Stimulated activated CD8-positive, alpha-beta memory T cell treated with anti-CD3 and anti-CD28 coated beads, Interleukin-7, amount 100 ng/mL, for 48 hours (primary cell): ENCODE measurements around the gene MAP2K6.

Experiments
- DNase-seq, 2 donors: peaks; one replicate each; pipeline ENCODE4 v3.0.0-alpha.2; 2020; ENCODE audit warnings: low read depth in 1 of 2; ENCODE audit errors: extremely low read depth in 1 of 2

Gene MAP2K6

DNA sequence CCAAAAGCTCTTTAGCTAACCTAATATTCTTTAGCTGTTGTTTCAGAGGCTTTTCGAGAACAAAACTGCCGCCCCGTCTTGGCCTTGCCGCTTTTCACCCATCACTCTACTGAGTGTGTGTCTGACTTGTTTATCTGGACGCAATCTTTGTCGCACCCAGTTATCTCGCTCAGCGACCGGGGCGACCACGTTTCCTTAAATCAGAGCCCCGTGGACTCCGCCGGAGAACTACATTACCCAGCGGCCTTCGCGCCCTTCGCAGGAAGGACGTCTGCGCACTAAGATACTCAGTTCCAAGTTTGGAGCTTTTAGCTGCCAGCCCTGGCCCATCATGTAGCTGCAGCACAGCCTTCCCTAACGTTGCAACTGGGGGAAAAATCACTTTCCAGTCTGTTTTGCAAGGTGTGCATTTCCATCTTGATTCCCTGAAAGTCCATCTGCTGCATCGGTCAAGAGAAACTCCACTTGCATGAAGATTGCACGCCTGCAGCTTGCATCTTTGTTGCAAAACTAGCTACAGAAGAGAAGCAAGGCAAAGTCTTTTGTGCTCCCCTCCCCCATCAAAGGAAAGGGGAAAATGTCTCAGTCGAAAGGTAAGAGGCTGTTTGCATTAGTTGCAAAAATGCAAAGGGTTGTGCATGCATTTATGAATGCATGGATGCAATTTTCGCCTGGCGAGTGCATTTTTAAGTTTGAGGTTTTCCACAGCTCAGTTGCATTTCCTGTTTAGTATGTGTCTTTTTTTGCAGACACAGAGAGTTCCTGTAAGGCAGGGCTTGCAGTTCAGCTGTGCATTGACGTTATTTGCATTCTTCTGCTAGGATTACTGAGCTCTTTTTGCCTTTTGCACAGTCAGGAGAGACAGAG is at the start of gene MAP2K6:
TSS of gene MAP2K6 (plus strand) at position 290 of the 867 bp plus-strand sequence. CDS start at position 578, 288 bp downstream.
- DNase-seq = peak; percentile 56 to 73

- DNase-seq = no peak
Observed at GRCh38 chr17:69367298-69367697, 47.2 kb upstream of the MAP2K6 start.

GRCh38 chr17:69373069-69373468 is 41.4 kb upstream of the MAP2K6 start:
- no peak for DNase-seq

- no peak for DNase-seq
Observed at GRCh38 chr17:69375229-69375628, 39.3 kb upstream of the MAP2K6 start.

- no peak for DNase-seq
Observed at GRCh38 chr17:69388822-69389442, 25.6 kb upstream of the MAP2K6 start.

DNA sequence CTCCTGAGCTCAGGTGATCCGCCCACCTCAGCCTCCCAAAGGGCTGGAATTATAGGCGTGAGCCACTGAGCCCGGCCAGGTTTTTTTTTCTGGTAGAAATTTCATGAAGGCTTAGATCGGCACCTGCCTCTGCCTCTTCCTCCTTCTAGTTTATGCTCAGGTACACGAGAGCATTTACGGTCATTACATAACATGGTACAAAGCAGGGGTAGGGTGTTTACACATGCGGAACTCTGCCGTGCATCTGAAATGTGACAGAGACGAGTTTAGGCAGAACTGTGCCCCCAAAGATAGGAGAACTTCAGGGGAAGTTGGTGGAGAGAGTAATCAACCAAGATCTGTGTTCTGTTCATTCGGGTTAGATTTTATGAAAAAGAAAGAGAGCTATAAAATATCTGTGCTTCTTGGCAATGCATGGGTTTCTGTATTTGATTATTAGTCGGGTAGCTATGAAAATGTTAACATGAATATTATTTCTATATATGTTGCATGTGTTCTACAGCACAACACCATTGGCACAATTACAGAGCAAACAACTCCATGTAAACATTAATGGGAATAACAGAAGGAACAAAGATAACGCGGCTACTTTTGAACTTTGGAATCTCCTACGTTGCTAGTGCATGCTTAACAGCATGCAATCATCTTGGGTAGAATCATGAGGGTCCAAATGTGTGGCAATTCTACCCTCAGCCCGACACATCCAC is 23.5 kb upstream of the MAP2K6 start:
- DNase-seq = no peak

DNA sequence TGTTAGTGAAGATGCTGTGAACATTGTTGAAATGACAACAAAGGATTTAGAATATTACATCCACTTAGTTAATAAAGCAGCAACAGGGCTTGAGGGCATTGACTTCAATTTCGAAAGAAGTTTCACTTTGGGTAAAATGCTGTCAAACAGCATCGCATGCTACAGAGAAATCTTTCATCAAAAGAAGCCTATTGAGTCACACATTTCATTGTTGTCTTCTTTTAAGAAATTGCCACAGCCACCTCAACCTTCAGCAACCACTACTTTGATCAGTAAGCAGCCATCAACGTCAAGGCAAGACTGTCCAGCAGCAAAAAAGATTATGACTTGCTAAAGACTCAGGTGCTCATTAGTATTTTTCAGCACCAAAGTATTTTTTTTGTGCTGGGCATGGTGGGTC is 13.2 kb upstream of the MAP2K6 start:
- DNase-seq = no peak

DNA sequence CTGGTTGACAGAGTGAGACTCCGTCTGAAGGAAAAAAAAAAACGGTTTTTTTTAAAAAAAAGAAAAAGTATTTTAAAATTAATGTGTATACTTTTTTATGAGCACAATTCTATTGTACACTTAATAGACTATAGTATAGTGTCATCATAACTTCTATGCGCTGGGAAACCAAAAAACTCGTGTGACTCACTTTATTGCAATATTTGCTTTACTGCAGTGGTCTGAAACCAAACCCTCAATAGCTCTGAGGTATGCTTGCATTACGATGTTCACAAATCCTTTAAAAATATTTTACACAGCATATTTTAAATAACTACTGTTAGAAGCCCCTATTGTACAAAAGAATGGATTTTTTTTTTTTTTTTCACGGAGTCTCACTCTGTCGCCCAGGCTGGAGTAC is 12.4 kb upstream of the MAP2K6 start:
- DNase-seq = no peak

GRCh38 chr17:69404399-69404798 is 10.1 kb upstream of the MAP2K6 start:
- DNase-seq = no peak

DNA sequence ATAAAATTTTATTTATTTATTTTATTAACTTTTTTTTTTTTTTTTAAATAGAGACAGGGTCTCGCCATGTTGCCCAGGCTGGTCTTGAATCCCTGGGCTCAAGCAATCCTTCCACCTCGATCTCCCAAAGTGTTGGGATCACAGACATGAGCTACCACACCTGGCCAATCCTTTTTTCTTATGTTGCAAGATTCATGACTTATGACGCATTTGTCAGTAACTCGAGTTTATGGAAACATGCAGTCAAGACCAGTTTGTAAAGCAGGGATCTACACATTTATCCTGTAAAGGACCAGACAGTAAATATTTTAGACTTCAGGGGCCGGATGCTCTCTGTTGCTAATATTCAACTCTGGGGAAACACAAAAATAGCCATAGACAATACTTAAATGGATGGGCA is 9.4 kb upstream of the MAP2K6 start:
- DNase-seq = no peak

- DNase-seq = no peak
Observed at GRCh38 chr17:69406941-69407340, 7.6 kb upstream of the MAP2K6 start.

- no peak for DNase-seq
Observed at GRCh38 chr17:69407759-69408158, 6.7 kb upstream of the MAP2K6 start.

- no peak for DNase-seq
Observed at GRCh38 chr17:69410671-69411070, 3.8 kb upstream of the MAP2K6 start.

DNA sequence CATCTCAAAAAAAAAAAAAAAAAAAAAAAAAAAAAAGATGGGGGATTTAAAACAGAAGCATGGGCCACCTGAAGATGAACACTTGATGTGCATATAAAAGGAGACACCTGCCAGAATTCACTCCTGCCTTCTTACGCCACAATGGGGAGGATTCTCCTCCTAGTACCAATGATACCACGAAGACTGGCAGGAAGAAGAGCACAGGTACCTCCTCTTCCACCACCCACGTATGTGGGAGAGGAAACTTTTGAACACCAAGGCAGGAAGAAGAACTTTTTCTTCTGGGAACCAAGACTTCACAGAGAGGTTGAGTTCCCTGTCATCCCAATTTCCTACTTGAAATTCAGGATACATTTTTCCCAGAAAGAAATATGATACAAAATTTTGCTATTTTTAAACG is 2.7 kb upstream of the MAP2K6 start:
- DNase-seq = no peak

DNA sequence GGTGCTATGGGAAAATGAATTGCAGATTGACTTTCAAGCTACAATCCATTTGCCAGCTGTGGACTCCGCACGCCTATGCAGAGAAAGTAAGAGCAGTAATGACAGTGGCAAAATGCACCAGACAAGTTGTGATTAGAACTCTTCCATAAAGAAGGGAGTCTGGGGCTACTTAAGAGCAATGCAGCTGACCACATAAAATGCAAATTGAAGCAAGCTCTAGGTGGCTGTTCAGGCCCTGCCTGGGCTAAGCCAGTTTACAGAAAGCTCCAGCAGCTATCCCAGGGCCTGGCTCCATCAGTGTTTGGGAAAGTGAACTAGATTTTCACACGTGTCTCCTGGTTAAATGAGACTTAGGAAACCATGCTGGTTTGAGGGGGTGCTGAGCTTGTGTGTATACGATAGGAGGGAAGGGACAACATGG is 2.2 kb upstream of the MAP2K6 start:
- DNase-seq = no peak

DNA sequence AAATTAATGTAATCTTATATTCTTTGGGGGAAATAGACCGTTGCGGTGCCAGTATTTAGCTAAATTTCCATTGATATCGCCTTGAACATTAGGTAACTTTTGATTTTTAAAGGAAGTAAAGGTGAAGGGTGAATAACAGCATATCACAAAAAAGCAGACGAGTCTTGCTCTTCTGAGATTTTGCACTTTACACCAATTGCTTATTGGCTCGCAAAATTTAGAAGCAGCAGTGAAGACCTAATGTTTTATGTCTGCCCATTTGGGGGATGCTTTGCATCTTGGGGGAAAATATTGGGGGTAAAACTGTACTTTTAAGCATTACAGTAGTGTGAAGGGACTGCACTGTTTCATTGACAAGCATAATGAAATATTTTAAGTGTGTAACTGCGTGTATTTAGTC is 934 bp downstream of the MAP2K6 start:
- no peak for DNase-seq

DNA sequence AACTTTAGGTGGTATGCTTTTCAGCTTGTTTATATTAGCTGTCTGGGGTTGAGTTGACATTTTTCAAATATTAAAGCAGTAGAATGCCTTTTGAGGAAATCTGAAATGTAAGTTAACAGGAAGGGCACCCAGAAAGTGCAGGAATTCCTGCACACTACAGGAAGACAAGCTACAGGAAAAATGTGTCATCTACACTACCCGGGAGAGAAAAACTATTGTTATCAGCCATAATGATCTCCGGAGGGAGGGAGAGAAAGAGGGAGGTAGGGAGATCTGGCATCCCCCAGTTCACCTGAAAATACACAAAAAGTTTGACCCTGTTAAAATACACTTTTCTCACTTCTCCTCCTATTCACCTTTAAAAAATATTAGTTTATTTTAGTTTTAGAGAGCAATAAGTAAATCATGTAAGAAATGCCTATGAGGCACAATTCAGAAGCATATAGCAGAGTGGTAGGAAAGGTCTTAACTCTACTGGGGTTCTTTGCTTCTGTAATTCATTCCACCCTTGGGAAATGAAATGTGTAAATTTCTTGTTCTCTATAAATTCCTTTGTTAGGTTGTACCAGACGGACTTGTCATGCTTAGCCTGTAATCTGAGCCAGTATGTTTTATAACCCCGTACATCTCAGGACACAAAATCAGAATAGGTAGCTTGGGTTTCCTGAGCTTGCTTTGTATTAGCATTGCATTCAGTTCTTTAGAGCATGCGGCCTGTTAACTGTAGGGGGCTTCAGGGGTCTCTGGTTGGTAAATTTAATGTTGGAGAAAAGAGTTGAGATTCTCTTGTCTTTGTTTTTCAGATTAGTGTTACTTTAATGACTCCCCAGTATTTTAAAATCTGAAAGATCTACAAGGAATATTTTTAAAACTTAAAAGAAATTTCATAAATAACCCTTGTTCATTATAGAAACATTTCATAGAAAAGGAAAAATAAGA is 3.3 kb downstream of the MAP2K6 start:
- DNase-seq = no peak

GRCh38 chr17:69418535-69418934 is 4.0 kb downstream of the MAP2K6 start:
- DNase-seq = no peak

DNA sequence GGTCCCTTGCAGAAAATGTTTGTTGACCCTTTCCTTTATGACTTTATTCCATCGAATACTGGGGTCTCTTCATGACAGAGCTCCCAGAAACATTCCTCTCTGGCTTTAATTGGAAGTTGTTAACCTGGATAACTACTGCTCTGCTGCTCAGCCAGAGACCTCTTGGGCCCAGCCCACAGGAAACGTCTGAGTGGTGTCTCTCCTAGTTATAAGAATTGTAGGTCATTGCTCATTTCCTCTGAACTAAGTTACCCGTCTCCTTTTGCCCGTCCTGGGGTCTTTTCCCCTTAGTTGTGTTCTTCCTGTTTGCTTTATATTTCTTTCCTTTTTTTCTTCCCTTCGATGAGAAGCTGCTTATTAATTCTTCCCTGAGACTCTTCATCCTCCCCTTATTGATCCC is 9.0 kb downstream of the MAP2K6 start:
- no peak for DNase-seq

DNA sequence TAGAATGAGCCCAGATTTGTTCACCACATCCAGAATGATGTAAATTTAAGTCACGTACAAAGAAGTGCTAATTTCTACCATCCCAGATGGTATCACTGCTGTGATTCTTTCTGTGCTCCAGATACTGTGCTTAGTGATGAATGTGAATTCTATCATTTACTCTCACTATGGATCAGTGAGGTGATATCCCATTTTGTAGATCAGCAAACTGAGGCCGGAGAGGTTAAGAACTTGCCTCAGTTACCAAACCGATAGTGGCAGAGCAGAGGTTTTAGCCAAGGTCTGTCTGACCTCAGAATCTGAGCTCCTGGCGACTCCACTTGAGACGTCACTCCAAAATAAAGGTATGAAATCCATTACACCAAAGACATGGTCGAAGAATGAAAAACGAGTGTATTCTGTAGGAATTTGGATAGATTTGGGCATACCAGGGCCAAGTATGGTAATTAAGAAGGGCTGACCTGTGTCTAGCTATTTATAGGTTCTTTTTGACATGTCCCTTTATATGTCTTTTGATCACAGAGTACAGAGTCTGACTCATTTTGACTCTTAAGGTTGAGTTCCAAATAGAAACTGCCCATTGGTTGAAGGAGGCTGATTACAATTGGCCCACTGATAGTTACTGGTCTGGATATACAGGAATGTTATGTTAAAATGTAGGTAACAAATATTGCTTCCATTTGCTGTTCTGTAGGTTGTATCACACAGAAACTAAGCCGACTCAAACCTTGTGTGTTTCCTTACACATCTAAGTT is 10.0 kb downstream of the MAP2K6 start:
- DNase-seq = no peak
